Left renal pelvis (tissue), 4 donors: Measurements from ENCODE around the gene PARS2. TPM values are rescaled to one million over a fixed set of nuclear protein-coding genes. Genes with fewer than 3 reads are reported as not detected.

ENCODE experiments used
- DNase-seq, 4 donors: peaks; one replicate each; pipeline ENCODE4 v3.0.0-alpha.2; 2013; ENCODE audit warnings: low read depth in 4 of 4, low spot score in 3 of 4
- polyA plus RNA-seq, 4 donors: library from polyadenylated mRNA; unstranded; fragments of 120-200 nt; gene quantifications; one replicate each; pipeline ENCODE4 v1.2.1, GENCODE V29; 2013; ENCODE audit not compliant: insufficient read length in 4 of 4

The PARS2 gene
- 10 to 100 TPM in 1 of 4 donors, 1 to 10 TPM in 3; 4.6 to 10.9 (median 9.5) TPM for polyA plus RNA-seq

DNA sequence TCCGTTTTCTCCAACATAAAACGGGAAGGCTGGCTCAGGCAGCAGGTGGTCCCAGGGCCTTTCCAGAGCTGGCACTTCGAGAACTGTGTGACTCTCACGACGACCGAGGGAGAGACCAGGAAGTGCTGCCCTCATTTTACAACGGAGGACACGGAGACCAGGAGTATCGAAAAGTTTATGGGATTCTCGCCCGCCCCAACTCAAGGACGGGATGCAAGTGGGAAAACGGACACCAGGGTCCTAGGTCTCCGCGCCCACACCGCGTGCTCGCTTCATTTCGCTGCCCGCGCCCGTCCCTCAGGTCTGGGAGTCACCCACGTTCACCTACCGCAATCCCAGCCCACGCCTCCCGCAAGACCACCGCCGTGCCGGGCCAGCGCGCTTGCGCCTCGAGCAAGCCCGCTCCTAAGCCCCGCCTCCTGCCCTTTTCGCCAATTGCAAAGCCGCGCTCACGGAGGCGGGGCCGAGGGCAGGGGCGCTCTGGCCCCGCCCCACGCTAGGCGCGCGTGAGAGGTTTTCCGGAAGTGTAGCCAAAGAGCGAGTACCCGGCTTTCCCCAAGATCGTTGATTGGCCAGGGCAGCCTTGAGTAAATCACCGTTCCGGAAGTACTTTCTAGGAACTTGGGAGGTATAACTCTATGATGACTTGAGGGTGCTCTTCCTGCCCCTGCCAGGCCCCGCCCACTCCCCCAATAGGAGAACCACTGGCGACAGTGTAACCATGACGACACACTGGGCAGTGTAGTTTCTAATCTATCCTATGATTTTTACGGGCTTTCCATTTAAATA lies at the start of gene PARS2:
Gene PARS2 (minus strand): TSS at position 391 of the 789 bp plus-strand sequence. CDS start 5,362 bp downstream, outside the sequence.
- peak; percentile 99 for DNase-seq

DNA sequence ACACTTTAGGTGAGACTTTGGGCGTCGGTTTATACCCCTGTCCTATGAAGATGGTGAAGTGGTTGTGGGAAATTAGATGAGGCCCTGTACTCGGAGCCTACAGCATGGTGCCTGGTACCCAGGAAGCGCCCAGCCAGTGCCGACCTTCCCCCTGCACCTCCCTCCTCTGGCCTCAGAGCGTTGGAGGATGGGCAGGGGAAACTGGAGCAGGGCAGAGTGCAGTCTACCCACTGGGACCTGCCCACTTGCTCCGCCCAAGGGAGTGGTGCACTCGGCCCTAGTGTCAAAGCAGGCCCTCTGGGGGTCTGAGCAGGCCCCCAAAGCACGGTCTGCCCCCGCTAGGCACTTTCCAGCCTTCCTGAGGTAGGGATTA lies 49.8 kb upstream of the PARS2 start:
- DNase-seq: no peak

DNA sequence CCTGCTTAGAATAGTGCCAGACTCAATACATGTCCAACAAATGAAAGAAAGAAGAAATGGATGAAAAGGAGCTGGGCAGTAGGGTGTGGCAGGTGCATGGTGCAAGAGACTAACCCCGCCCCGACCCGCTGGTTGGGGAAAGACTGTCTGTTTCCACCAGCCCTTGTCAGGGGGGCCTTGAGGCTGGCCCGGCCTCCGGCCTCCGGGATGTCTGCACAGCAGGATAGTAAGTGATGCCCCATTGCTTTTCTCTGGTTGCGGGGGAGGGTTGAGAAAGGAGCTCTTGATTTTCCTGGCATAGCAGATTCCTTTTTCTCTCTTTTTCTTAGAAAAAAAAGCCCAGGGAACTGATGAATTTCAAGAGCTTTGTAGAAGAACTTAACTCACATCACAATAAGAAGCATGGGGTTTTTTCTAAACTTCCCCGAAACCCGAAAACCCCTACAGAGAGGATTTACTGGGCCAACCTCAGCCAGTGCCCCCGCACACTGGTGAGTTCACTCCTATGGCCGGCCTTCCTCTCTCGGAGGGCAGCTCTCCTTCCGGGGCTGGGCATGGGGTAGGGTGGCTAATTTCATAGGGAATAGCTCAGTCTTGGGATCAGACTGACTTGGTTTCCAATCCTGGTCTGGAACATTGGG lies 49.3 kb upstream of the PARS2 start:
- no peak for DNase-seq

DNA sequence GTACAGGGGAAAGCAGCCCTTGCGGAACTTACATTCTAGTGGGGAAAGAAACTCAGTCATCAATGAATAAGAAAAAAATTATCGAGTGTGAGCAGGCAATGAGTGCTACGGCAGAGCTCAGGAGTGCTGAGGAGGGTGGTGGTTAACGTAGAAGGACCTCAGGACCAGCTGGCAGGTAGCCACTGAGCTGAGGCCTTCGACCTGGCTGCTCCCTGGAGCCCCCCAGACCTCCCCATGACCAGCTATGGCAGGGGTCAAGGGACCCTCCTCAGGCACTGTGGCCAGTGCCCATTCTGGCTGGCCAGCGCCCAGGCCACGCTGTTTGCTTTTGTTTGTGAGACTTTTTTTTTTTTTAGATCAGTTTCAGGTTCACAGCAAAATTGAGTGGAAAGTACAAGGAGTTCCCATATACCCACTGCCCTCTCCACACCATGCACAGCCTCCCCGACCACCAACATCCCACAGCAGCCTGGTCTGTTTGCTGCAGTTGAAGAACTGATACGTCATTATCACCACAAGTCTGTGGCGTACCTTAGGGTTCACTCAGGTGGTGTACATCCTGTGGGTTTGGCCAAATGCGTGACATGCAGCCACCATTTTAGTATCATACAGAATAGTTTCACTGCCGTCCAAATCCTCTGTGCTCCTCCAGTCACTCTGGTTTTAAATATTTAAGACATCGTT lies 48.6 kb upstream of the PARS2 start:
- DNase-seq: no peak

DNA sequence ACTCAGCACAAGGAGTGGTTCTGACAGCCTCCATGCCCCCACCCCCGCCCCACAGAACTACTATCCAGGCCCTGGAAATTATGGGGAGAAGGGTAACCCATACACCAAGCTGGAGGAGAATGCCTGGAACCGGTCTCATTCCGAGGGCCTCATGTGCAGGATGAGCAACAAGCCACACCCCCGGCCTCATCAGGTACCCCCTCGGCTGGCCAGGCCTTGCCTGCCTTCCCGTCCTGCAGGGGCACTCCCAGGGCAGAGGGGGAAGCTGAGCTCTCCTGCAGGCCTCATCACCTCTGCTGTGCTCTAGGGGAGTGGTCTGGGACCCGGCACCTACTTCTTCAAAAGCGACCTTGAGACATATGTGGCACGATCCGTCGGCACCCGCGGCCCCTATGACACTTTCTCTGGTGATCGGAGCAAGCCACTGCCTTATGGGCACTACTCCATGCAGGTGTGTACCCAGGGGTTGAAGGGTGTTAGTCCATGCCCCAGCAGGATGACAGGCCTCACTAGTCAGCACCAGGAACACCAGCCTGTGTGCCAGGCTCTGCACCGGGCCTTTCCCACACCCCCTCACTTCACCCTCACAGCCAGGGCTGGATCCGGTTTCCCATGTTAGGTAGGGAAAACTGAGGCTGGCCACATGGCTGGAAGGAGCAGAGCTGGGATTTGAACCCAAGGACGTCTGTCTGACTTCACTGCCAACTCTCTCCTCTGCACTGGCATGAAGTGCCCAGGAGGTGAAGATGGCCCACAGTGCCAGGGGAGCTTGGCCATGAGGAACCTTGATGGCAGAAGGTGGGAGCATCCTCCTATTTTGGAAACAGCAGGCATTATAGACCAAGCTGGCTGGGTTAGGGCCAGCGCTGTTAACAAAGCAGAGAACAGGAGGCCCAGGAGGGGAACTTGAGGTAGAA lies 47.7 kb upstream of the PARS2 start:
- no peak for DNase-seq

DNA sequence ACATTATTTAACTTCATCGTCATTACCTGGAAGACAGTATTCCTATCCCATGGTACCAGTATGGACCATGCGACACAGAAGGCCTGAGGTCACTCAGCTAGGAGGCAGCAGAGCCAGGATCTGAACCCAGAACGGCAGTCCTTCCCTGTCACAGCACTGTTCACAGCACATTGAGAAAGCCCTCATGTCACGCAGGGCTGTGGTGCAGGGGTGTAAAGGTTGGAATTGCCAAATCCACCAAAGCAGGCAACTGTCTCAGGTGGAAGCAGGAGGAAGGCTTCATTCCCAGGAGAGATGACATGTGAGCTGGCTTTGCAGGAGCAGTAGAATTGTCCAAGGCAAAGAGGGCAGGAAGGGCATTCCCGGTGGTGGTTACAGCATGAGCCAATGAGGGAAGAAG lies 46.7 kb upstream of the PARS2 start:
- no peak for DNase-seq

DNA sequence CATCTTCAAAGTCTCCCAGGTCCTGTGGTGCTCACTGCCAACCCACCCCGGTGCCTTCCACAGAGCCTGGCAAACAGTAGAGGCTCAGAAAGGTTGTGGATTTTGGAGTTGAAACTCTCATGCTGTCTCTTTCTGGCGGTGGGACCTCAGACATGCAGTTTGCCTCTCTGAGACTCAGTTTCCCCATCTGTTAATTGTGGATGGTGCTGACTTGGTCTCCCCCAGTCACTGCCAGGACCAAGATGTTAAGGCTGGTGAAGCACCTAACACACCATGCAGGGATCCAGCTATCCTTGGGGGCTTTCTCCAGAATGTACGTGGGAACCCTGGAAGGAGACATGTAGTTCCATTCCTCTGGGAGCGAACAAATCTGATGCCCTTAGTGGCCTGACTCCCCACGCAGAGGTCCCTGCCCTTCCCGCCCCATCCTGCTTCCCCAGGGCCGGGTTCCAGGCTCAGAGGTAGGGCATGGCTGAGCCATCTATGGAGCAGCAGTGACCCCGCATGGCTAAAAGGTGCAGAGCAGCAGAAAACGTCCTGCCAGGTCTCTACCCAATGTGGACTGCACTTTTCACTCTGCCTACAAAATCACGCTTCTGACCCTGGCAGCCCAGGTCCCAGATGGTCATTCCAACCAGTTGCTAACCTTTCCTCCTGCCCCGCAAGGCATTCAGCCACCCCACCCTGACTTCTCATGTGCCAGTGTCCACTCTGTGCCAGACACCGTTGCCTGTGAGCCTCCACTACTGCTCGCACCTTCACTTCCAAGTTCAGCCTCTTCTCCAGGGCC lies 46.0 kb upstream of the PARS2 start:
- DNase-seq: no peak

DNA sequence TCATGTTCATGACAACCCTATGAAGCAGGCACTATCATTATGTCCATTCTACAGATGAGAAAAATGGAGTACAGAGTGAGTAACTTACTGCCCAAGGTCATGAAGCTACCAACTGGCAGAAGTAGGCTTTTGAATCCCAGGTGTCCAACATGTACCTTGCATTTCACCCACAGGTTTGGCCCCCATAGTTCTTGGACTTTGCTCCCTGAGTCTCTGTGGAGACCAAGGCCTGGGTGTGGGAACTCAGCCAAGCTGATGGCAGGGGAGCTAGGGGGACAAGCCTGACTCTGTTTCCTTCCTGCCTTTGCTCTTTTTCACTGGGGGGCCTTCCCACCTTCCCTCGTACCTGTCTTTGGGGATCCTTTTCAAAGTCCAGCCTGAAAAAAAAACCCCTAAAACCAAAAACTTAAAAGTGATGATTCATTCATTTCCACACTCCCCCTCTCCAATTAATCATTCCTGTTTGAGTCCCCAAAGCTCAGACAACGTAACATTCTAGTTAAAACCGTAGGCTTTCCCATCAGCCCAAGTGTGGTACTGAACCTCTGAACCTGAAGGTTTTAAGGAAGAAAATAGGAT lies 45.3 kb upstream of the PARS2 start:
- no peak for DNase-seq

DNA sequence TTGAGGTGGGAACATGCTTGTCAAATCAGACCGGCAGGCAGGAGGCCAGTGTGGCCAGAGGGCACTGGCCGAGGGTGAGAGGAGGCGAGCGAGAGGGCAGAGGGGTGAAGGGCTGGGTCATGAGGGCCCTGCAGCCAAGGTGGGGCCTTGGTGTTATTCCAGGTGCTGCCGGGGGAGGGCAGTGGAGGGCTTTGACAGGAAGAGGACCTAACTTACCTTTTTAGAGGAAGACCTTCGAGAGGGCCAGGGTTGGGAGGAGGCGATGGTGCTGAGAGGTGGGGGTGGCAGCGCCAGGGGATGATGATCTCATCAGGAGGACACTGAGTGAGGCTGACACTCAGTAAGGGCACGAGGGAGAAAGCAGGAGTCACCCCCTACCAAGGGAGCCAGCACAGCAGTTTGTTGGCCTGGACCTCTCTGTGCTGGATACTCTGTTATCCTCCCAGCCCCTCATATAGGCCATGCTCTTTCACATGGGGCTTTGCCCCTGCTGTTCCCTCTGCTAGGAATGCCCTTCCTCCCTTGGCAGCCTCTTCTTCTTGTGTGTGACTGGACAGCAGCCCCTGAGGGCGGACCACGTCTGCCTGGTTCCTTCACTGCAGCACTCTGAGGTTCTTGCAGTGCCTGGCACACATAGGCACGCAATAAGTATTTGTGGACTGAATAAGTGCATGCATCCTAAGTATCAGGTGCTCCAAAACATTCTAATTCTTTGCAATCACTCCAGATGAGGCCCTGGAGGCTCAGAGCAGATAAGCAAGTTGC lies 44.3 kb upstream of the PARS2 start:
- DNase-seq: no peak

DNA sequence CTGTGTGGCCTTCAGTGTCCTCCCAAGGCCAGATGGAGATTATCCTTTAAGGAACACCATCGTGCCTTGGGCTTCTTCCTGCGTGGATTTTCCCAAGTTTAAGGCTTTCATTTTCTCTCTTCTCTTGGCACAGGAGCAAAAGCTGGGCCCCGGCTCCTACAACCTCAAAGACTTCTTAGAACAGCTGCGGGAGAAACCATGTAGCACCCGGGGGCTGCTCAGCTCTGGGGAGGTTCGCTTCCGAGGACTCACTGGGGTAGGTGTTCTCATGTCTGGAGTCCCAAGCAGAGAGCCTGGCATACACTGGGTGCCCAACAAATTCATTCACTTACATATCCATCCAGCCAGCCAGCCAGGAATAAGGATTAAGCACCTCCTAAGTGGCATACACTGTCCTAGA lies 43.4 kb upstream of the PARS2 start:
- DNase-seq: no peak

DNA sequence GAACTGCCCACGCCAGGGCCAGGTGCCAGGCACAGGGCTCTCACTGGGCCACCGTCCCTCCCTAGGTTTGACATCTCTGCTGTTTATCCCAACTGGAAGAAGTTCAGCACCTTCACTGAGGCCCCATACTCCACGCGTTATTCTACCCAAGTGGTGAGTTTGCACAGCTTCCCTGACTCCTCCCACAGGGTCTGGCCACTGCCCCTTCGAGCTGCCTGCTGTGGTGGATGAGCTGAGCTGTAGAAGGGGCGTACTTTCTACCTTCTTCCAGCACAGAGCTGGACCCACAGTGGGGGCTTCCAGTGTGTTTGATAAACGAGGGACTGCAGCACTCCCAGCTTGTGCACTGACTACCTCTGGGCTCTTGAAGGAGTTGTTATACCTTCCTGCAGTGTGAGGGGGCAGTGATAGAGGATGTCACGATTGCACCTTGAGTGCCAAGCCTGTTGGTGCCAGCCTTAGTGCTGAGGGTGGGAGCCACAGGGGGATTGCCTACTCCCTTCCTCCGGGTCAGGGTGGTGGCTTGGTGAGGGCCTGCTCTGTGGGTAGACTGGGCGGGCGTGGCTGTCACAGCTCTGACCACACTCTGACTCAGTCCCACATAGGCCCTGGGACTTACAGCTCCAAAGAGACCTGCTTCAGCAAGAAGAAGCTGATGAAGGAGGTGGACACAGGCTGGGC lies 42.7 kb upstream of the PARS2 start:
- DNase-seq: no peak

DNA sequence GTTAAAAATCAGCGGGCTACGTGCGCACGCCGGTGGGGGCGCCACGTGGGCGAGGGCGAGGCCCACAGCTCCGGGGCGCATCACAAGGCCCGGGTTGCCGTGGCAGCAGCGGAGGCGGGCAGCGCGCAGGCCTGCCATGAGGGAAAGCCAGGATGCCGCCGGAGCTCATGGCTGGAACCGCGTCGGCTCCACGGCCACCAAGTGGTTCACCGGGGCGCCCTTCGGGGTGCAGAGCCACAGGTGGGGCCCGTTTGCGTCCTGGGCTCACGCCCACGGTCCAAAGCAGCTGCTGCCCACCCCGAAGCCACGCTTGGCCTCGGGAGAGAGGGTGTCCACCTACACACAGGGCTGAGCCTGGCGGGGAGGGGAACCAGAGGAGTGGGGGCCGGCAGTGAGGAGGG lies 41.7 kb upstream of the PARS2 start:
- DNase-seq: no peak

DNA sequence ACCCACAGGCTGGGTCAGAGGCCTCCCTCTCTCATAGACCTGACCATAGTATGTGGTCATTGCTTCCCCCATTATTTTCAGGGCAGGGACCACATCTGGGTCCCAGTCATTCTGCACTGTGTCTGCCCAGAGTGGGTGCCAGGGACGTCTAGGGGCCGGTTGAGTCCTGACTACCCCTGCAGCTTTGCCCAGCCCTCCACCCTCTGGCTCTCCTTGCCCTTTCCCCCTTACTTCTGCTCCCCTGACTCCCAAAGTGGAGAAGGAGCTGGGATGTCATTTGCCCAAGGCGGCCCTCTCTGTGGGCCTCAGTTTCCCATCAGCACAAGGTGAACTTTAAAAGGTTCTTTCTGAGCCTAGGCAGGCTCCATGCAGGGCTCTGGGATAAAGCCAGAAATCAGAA lies 41.1 kb upstream of the PARS2 start:
- DNase-seq: no peak

DNA sequence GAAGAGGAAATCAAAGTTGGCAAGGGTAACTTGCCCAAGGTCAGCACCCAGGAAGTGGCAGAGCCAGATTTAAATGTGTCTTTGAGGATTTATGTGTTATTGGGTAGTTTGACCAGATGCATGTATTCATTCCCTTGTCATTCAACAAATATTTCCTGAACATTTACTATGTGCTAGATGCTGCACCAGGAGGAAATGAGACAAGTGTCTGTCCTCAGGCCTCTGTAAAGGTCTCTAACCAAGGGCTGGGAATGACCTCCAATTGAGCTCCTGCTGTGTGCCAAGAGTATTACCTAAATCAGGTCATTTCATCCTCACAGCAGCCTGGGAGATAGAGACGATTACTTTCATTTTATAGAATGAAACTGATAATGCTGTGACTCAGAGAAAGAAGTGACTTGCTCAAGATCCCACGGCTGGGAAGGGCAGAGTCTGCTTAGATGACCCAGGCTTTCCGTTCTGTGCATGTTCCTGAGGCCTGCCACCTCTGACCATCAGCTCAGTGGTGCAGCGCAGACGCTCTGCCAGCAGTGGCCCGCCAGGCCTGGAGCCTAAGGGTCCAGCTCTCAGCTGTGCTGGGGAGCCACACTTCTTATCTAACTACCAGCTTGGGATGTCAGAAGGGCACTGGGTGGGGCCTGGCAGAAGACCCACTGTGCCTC lies 40.3 kb upstream of the PARS2 start:
- DNase-seq: no peak

DNA sequence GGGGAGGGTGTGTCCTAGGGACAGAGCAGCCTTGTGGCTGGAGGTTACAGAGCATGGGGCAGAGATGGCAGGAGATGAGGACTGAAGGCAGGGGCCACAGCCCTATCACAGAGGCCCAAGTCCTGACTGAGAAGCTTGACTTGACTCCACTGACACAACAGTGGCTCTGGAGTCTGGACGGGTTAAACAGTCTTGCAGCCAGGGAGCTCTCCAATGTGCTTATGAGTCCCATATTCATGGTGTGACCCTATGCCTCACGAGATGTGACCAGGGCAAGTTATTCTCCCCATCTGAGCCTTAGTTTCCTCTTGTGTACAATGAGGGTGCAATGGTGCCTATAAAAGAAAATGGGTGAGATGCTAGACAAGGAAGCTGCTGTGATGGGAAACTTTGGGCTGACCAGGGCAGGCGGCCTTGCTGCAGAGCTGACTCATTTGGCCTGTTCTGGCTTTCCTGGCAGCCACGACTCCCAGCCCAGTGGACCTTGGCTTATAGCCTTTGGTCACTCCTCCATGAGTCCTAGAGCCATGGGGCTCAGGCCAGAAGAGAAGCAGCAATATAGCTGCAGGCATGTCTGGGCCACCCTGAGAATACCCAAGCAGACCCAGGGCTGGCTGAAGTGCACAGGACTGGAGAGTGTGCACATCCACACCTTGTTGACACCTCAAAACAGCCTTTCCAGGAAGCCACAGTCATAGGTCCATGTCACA lies 39.6 kb upstream of the PARS2 start:
- DNase-seq: no peak

DNA sequence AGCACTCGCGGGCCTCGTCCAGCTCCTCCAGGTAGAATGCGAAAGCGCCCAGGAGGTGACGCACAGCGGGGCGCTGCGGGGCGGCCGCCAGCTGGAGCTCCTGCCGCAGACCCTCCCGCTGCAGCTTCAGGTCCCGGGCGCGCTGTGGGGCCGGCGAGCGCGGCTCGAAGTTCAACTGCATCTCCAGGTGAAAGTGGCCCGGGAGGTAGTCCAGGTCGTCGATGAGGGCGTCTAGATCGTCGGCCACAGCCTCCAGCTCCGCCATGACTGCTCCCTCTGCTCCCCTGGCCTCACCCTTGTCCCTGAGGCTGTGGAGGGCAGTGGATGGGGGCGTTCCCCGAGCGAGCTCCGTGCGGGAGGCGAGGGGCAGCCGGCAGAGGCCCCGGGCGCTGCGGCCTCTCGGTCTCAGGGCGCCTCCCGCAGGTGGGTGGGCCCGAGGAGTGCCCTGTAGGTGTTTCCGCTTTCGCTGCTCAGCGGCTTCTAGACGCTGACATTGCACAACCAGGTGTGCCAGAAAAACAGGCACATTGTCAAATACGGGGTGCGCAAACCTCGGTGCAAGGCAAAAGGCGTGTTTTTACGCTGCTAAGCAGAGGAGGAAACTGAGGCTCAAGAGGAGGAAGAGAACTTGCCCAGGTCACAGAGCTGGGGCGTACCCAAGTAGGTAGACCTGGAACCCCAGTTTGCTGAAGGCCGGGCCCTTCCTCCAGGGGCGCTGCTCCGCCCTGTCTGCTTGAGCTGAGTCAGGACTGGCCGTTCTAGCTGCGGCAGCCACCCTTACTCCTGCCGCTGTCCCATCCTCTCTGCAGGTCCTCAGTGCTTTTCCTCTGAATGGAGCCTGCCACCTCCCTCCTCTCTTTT lies 36.8 kb upstream of the PARS2 start, which contains the start of gene TTC22:
Gene TTC22 (minus strand): TSS at position 425 of the 861 bp plus-strand sequence. CDS start 160 bp downstream, at position 265.
- DNase-seq: no peak
